K562 (cell line): Measurements from ENCODE around the gene CCDC78. TPM values are rescaled to one million over a fixed set of nuclear protein-coding genes. Genes with fewer than 3 reads are reported as not detected.
A peak's percentile ranks its signal among the peaks of the same experiment; 100 is the strongest.

Experiments used
- BDP1 ChIP-seq: IDR thresholded peaks from 3 replicates; pipeline ENCODE4 v1.6.1; 2011; ENCODE audit not compliant: insufficient read length, insufficient read depth
- CCNT2 ChIP-seq: IDR thresholded peaks from 2 replicates; pipeline ENCODE4 v1.6.1; 2011; ENCODE audit warnings: borderline replicate concordance, low read depth, mild to moderate bottlenecking, moderate library complexity, mixed read lengths, low read length; ENCODE audit not compliant: insufficient read length; ENCODE audit errors: extremely low read depth
- ETV6 ChIP-seq, 3 experiments: fragments of 150-350 bp in 1 of 3; sonication (generic) in 1 of 3; formaldehyde crosslinking in 1 of 3; IDR thresholded peaks; 2 replicates each; pipeline versions ENCODE4 v1.6.1 to v1.8.0; 2014 to 2022; ENCODE audit warnings: borderline replicate concordance in 2 of 3, low read depth in 2 of 3, antibody characterized with exemption in 1 of 3, low read length in 1 of 3, mild to moderate bottlenecking in 1 of 3, missing genetic modification reagents in 1 of 3
- FOS ChIP-seq: IDR thresholded peaks from 3 replicates; pipeline ENCODE4 v1.6.1; 2011; ENCODE audit not compliant: insufficient read length; ENCODE audit errors: extremely low read depth
- MTA3 ChIP-seq: fragments of 450-650 bp; formaldehyde crosslinking; IDR thresholded peaks from 2 replicates; pipeline ENCODE4 v1.6.1; 2017; ENCODE audit warnings: mild to moderate bottlenecking, borderline replicate concordance
- NFIC ChIP-seq: fragments of 450-650 bp; IDR thresholded peaks from 2 replicates; pipeline ENCODE4 v1.6.1; 2017; ENCODE audit warnings: mild to moderate bottlenecking, inconsistent platforms
- NFYB ChIP-seq: IDR thresholded peaks from 2 replicates; pipeline ENCODE4 v1.6.1; 2011; ENCODE audit warnings: mild to moderate bottlenecking, moderate library complexity; ENCODE audit not compliant: insufficient read length; ENCODE audit errors: extremely low read depth
- POLR2G ChIP-seq: fragments of 200-400 bp; formaldehyde crosslinking; IDR thresholded peaks from 2 replicates; pipeline ENCODE4 v1.6.1; 2017; ENCODE audit warnings: low read depth, mild to moderate bottlenecking, antibody characterized with exemption, low read length, moderate library complexity
- ZBTB7A ChIP-seq: IDR thresholded peaks from 2 replicates; pipeline ENCODE4 v1.6.1; 2011; ENCODE audit warnings: low read depth, mild to moderate bottlenecking, low read length, moderate library complexity, borderline replicate concordance; ENCODE audit not compliant: control insufficient read depth
- polyA plus RNA-seq, 8 experiments: library from polyadenylated mRNA; depleted of rRNA in 4 of 8; stranded (reverse) in 5 of 8; unstranded in 3 of 8; fragments of >200 nt; fragmentation: Nextera tagmentation in 2 of 8; fragmentation: Illumina TruSeq in 1 of 8; extraction: Ambion mirVana in 2 of 8; extraction: Trizol in 1 of 8; gene quantifications; 2 replicates each; pipeline versions ENCODE4 v1.2.1 to v1.2.3, GENCODE V29; 2011 to 2014; ENCODE audit warnings: inconsistent platforms in 1 of 8, missing spikeins in 1 of 8
- total RNA-seq, 7 experiments: library from RNA; depleted of rRNA in 6 of 7; stranded (reverse); fragments of >200 nt in 6 of 7; fragmentation: Illumina TruSeq in 2 of 7; extraction: Trizol in 2 of 7; gene quantifications; 2 replicates each; pipeline versions ENCODE4 v1.2.1 to v1.2.3, GENCODE V29; 2011 to 2021; ENCODE audit warnings: low replicate concordance in 1 of 7
- TF ChIP-seq, protein P1 (sequence below): fragments of 200-600 bp; sonication (generic); IDR thresholded peaks from one replicate; pipeline ENCODE4 v1.6.1; 2012; ENCODE audit warnings: mild to moderate bottlenecking, low read depth, low read length, inconsistent platforms
- TF ChIP-seq, protein P2 (sequence below): fragments of 250-450 bp; sonication (Bioruptor Pico); IDR thresholded peaks from 2 replicates; pipeline ENCODE4 v1.5.1; 2021; ENCODE audit warnings: mild to moderate bottlenecking
- TF ChIP-seq, protein P3 (sequence below): sonication (generic); formaldehyde crosslinking; IDR thresholded peaks from 2 replicates; pipeline ENCODE4 v1.9.0; 2022; ENCODE audit warnings: mild to moderate bottlenecking, missing genetic modification reagents

CCDC78 gene
- total and polyA plus RNA-seq, 9 of the 15 experiments (the other 6 are each of a cell fraction or from before 2014, with no cell fraction given): 0.24 to 17.7 (median 2.9) TPM

DNA sequence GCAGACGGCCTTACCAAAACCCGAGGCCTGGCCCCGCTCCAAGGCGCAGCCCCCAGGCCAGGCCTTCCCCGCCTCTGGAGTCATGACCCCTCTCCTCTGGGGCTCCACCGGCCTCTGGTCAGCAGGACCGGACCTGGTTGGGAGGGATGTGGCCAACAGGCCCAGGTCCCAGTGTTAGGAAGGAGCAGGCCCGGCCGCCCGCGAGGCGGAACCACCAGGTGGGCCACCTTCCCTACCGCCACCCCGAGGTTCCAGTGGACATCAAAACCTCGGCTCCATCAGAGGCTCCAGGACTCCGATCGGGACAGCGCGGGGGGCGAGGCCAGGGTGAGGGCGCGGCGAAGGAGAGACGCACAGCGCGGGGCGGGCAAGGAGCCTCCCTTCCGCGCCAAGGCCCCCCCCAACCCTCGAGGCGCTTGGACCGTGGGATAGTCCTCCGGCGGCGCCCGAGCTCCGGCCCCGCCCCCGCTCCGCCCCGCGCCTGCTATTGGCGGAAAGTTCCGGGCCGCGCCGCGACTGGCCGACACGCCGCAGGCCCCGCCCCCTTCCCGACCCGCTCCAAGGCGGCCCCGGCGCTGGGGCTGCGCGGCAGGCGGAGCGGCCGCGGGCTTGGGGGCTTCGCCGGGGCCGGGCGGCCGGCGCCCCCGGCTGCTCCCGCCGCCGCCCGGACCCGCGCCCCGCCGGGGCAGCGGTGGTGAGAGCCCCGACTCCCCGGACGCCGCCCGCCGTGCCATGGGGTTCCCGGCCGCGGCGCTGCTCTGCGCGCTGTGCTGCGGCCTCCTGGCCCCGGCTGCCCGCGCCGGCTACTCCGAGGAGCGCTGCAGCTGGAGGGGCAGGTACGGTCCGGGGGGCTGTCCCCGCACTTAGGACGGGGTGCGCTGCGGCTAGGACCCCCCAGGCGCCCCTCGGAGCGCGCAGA is 11.4 kb downstream of the CCDC78 start, which contains the start of gene METRN (continued):
- TF ChIP-seq ETV6 (IDR thresholded peaks at IDR 0.05; ENCODE audit: borderline replicate concordance in 1 of 2, low read depth in 2 of 2, low read length in 1 of 2) (no peak), ETV6 (CRISPR knock-in tag; IDR thresholded peaks at IDR 0.05; ENCODE audit: borderline replicate concordance) (no peak), FOS (peak; percentile 64), POLR2G (peak; percentile 71), BDP1 (no peak), MTA3 (0 out of 2 replicates have a peak, but pooled peaks have one; percentile 15), ZBTB7A (peak; percentile 31; the same call in 1 of the 2 replicates), NFIC (peak; percentile 55; the same call in 1 of the 2 replicates), NFYB (peak; percentile 85), CCNT2 (peak; percentile 78)
- TF ChIP-seq, protein P1, sequence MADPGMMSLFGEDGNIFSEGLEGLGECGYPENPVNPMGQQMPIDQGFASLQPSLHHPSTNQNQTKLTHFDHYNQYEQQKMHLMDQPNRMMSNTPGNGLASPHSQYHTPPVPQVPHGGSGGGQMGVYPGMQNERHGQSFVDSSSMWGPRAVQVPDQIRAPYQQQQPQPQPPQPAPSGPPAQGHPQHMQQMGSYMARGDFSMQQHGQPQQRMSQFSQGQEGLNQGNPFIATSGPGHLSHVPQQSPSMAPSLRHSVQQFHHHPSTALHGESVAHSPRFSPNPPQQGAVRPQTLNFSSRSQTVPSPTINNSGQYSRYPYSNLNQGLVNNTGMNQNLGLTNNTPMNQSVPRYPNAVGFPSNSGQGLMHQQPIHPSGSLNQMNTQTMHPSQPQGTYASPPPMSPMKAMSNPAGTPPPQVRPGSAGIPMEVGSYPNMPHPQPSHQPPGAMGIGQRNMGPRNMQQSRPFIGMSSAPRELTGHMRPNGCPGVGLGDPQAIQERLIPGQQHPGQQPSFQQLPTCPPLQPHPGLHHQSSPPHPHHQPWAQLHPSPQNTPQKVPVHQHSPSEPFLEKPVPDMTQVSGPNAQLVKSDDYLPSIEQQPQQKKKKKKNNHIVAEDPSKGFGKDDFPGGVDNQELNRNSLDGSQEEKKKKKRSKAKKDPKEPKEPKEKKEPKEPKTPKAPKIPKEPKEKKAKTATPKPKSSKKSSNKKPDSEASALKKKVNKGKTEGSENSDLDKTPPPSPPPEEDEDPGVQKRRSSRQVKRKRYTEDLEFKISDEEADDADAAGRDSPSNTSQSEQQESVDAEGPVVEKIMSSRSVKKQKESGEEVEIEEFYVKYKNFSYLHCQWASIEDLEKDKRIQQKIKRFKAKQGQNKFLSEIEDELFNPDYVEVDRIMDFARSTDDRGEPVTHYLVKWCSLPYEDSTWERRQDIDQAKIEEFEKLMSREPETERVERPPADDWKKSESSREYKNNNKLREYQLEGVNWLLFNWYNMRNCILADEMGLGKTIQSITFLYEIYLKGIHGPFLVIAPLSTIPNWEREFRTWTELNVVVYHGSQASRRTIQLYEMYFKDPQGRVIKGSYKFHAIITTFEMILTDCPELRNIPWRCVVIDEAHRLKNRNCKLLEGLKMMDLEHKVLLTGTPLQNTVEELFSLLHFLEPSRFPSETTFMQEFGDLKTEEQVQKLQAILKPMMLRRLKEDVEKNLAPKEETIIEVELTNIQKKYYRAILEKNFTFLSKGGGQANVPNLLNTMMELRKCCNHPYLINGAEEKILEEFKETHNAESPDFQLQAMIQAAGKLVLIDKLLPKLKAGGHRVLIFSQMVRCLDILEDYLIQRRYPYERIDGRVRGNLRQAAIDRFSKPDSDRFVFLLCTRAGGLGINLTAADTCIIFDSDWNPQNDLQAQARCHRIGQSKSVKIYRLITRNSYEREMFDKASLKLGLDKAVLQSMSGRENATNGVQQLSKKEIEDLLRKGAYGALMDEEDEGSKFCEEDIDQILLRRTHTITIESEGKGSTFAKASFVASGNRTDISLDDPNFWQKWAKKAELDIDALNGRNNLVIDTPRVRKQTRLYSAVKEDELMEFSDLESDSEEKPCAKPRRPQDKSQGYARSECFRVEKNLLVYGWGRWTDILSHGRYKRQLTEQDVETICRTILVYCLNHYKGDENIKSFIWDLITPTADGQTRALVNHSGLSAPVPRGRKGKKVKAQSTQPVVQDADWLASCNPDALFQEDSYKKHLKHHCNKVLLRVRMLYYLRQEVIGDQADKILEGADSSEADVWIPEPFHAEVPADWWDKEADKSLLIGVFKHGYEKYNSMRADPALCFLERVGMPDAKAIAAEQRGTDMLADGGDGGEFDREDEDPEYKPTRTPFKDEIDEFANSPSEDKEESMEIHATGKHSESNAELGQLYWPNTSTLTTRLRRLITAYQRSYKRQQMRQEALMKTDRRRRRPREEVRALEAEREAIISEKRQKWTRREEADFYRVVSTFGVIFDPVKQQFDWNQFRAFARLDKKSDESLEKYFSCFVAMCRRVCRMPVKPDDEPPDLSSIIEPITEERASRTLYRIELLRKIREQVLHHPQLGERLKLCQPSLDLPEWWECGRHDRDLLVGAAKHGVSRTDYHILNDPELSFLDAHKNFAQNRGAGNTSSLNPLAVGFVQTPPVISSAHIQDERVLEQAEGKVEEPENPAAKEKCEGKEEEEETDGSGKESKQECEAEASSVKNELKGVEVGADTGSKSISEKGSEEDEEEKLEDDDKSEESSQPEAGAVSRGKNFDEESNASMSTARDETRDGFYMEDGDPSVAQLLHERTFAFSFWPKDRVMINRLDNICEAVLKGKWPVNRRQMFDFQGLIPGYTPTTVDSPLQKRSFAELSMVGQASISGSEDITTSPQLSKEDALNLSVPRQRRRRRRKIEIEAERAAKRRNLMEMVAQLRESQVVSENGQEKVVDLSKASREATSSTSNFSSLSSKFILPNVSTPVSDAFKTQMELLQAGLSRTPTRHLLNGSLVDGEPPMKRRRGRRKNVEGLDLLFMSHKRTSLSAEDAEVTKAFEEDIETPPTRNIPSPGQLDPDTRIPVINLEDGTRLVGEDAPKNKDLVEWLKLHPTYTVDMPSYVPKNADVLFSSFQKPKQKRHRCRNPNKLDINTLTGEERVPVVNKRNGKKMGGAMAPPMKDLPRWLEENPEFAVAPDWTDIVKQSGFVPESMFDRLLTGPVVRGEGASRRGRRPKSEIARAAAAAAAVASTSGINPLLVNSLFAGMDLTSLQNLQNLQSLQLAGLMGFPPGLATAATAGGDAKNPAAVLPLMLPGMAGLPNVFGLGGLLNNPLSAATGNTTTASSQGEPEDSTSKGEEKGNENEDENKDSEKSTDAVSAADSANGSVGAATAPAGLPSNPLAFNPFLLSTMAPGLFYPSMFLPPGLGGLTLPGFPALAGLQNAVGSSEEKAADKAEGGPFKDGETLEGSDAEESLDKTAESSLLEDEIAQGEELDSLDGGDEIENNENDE: no peak
- TF ChIP-seq, protein P2, sequence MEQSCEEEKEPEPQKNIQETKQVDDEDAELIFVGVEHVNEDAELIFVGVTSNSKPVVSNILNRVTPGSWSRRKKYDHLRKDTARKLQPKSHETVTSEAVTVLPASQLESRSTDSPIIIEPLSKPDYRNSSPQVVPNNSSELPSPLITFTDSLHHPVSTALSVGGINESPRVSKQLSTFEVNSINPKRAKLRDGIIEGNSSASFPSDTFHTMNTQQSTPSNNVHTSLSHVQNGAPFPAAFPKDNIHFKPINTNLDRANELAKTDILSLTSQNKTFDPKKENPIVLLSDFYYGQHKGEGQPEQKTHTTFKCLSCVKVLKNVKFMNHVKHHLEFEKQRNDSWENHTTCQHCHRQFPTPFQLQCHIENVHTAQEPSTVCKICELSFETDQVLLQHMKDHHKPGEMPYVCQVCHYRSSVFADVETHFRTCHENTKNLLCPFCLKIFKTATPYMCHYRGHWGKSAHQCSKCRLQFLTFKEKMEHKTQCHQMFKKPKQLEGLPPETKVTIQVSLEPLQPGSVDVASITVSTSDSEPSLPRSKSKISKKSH (CRISPR knock-in tag): no peak
- TF ChIP-seq, protein P3, sequence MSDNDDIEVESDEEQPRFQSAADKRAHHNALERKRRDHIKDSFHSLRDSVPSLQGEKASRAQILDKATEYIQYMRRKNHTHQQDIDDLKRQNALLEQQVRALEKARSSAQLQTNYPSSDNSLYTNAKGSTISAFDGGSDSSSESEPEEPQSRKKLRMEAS (CRISPR knock-in tag): peak; percentile 20; the same call in 1 of the 2 replicates
